NB4 (cell line): ENCODE data around the gene PRX.
A peak's percentile ranks its signal among the peaks of the same experiment; 100 is the strongest.

Source experiments
- DNase-seq: peaks from one replicate; pipeline ENCODE4 v3.0.0; 2010; ENCODE audit warnings: low read depth
- H3K4me3 ChIP-seq: one replicate; pipeline ENCODE4 v1.5.1; 2011; ENCODE audit warnings: mild to moderate bottlenecking, low read depth, low read length, moderate library complexity
- CTCF ChIP-seq: IDR thresholded peaks from one replicate; pipeline ENCODE4 v1.5.1; 2012; ENCODE audit warnings: low read depth, low read length
- MAX ChIP-seq: IDR thresholded peaks from 2 replicates; pipeline ENCODE4 v1.6.1; 2011; ENCODE audit warnings: low read depth, low read length
- MYC ChIP-seq: IDR thresholded peaks from 2 replicates; pipeline ENCODE4 v1.6.1; 2011; ENCODE audit warnings: low read depth, low read length
- POLR2A ChIP-seq: IDR thresholded peaks from 2 replicates; pipeline ENCODE4 v1.6.1; 2011; ENCODE audit warnings: mild to moderate bottlenecking; ENCODE audit not compliant: insufficient read length; ENCODE audit errors: extremely low read depth

The PRX gene

GRCh38 chr19:40424637-40425449 lies 11.7 kb upstream of the PRX start:
- peak overlapping the region; percentile 67 for H3K4me3 ChIP-seq
- TF ChIP-seq POLR2A (no peak), MAX (no peak), MYC (no peak), CTCF (no peak)
- DNase-seq, result no peak

- no peak for DNase-seq
- H3K4me3 ChIP-seq, result no peak overlapping the region
- no peak for TF ChIP-seq MYC
- no peak for TF ChIP-seq MAX
- TF ChIP-seq CTCF, result no peak
- no peak for TF ChIP-seq POLR2A
Measured at GRCh38 chr19:40423938-40424337, 10.8 kb upstream of the PRX start.

GRCh38 chr19:40422748-40423566 lies 9.8 kb upstream of the PRX start:
- no peak overlapping the region for H3K4me3 ChIP-seq
- no peak for DNase-seq
- no peak for TF ChIP-seq MYC
- TF ChIP-seq CTCF, result no peak
- no peak for TF ChIP-seq POLR2A
- no peak for TF ChIP-seq MAX

- TF ChIP-seq CTCF, result no peak
- DNase-seq, result no peak
- no peak overlapping the region for H3K4me3 ChIP-seq
Measured at GRCh38 chr19:40421993-40422747, 9.0 kb upstream of the PRX start.

- peak overlapping the region; percentile 49 for H3K4me3 ChIP-seq
- TF ChIP-seq MAX (0 out of 2 replicates have a peak, but pooled peaks have one; percentile 5), CTCF (peak; percentile 68), POLR2A (peak; percentile 46), MYC (no peak)
- DNase-seq, result peak; percentile 77
Measured at GRCh38 chr19:40420766-40421765, 7.9 kb upstream of the PRX start.
